Stimulated activated effector memory CD8-positive, alpha-beta T cell treated with anti-CD3 and anti-CD28 coated beads, Interleukin-12 subunit alpha, Interleukin-12 subunit beta, amount 100 ng/mL, for 72 hours (primary cell): ENCODE results near the gene CCDC170.
"Not testable (repeated sequence)": the region's sequence is repeated elsewhere in the genome, so short reads cannot be mapped to it uniquely, and the experiment has no call there.

ENCODE experiments used
- ATAC-seq: fragments of 150-1000 bp; cut with Tn5 transposase; 2 replicates; pipeline ENCODE4 v1.10.0; 2021
- DNase-seq, 2 donors: peaks; one replicate each; pipeline ENCODE4 v3.0.0; 2021 to 2022; ENCODE audit warnings: low spot score in 2 of 2
- H3K27ac Mint-ChIP-seq: one replicate; pipeline ENCODE4 v1.8.0; 2022; ENCODE audit warnings: mild to moderate bottlenecking, mixed read lengths
- H3K36me3 Mint-ChIP-seq: one replicate; pipeline ENCODE4 v1.8.0; 2022; ENCODE audit warnings: mild to moderate bottlenecking, mixed read lengths
- H3K4me1 Mint-ChIP-seq: one replicate; pipeline ENCODE4 v1.8.0; 2022; ENCODE audit warnings: mixed read lengths
- H3K4me3 Mint-ChIP-seq: one replicate; pipeline ENCODE4 v1.8.0; 2022; ENCODE audit warnings: mild to moderate bottlenecking, mixed read lengths
- H3K9me3 Mint-ChIP-seq: one replicate; pipeline ENCODE4 v1.8.0; 2022; ENCODE audit warnings: mixed read lengths

CCDC170 gene

GRCh38 chr6:151512481-151512880, 18.7 kb downstream of the CCDC170 start:
- no peak for DNase-seq
- no peaks in the 10 kb centered on the region for H3K36me3 Mint-ChIP-seq
- peak; percentile 55 for ATAC-seq
- H3K27ac Mint-ChIP-seq, result no peak overlapping the region
- H3K4me1 Mint-ChIP-seq, result peaks cover 6% of the 10 kb centered on the region
- H3K4me3 Mint-ChIP-seq, result no peak overlapping the region
- H3K9me3 Mint-ChIP-seq, result no peaks in the 10 kb centered on the region

GRCh38 chr6:151514000-151514730, 20.3 kb downstream of the CCDC170 start:
- H3K4me3 Mint-ChIP-seq, result no peak overlapping the region
- ATAC-seq, result no peak
- DNase-seq, result no peak
- H3K27ac Mint-ChIP-seq, result no peak overlapping the region
- no peaks in the 10 kb centered on the region for H3K36me3 Mint-ChIP-seq
- H3K9me3 Mint-ChIP-seq, result peaks cover 5% of the 10 kb centered on the region
- peaks cover 6% of the 10 kb centered on the region for H3K4me1 Mint-ChIP-seq

- not testable (repeated sequence) for DNase-seq, H3K4me1 Mint-ChIP-seq, H3K27ac Mint-ChIP-seq, H3K4me3 Mint-ChIP-seq, H3K36me3 Mint-ChIP-seq, ATAC-seq
- peaks cover 18% of the 10 kb centered on the region for H3K9me3 Mint-ChIP-seq
Observed at GRCh38 chr6:151518992-151519391, 25.2 kb downstream of the CCDC170 start.

GRCh38 chr6:151523034-151523433, 29.2 kb downstream of the CCDC170 start:
- Mint-ChIP-seq H3K36me3 (no peaks in the 10 kb centered on the region), H3K4me3 (no peak overlapping the region), H3K27ac (no peak overlapping the region), H3K9me3 (peaks cover 23% of the 10 kb centered on the region), H3K4me1 (no peaks in the 10 kb centered on the region)
- ATAC-seq (no peak), DNase-seq (no peak)

GRCh38 chr6:151524059-151524458, 30.2 kb downstream of the CCDC170 start:
- no peaks in the 10 kb centered on the region for H3K4me1 Mint-ChIP-seq

GRCh38 chr6:151534576-151534975, 40.8 kb downstream of the CCDC170 start:
- no peaks in the 10 kb centered on the region for H3K36me3 Mint-ChIP-seq

More at GRCh38 chr6:151524059-151524458, 30.2 kb downstream of the CCDC170 start:
- Mint-ChIP-seq H3K36me3 (no peaks in the 10 kb centered on the region), H3K9me3 (peaks cover 18% of the 10 kb centered on the region), H3K4me3 (no peak overlapping the region), H3K27ac (no peak overlapping the region)
- DNase-seq, result no peak
- ATAC-seq, result no peak

GRCh38 chr6:151535476-151536187, 41.8 kb downstream of the CCDC170 start:
- Mint-ChIP-seq H3K4me3 (no peak overlapping the region), H3K27ac (no peak overlapping the region), H3K36me3 (no peaks in the 10 kb centered on the region), H3K4me1 (no peaks in the 10 kb centered on the region), H3K9me3 (peaks cover 10% of the 10 kb centered on the region)
- no peak for DNase-seq
- ATAC-seq, result no peak

More at GRCh38 chr6:151534576-151534975, 40.8 kb downstream of the CCDC170 start:
- H3K9me3 Mint-ChIP-seq, result peaks cover 8% of the 10 kb centered on the region
- DNase-seq, result no peak
- no peak for ATAC-seq
- H3K4me3 Mint-ChIP-seq, result no peak overlapping the region
- no peak overlapping the region for H3K27ac Mint-ChIP-seq
- no peaks in the 10 kb centered on the region for H3K4me1 Mint-ChIP-seq

GRCh38 chr6:151536188-151536479, 42.3 kb downstream of the CCDC170 start:
- H3K4me1 Mint-ChIP-seq, result no peaks in the 10 kb centered on the region
- no peak overlapping the region for H3K4me3 Mint-ChIP-seq
- H3K9me3 Mint-ChIP-seq, result peaks cover 14% of the 10 kb centered on the region
- DNase-seq, result no peak
- no peaks in the 10 kb centered on the region for H3K36me3 Mint-ChIP-seq
- H3K27ac Mint-ChIP-seq, result no peak overlapping the region
- ATAC-seq, result no peak

GRCh38 chr6:151537556-151537955, 43.7 kb downstream of the CCDC170 start:
- no peaks in the 10 kb centered on the region for H3K4me1 Mint-ChIP-seq
- no peak overlapping the region for H3K27ac Mint-ChIP-seq
- no peak for DNase-seq
- no peaks in the 10 kb centered on the region for H3K36me3 Mint-ChIP-seq
- H3K4me3 Mint-ChIP-seq, result no peak overlapping the region
- peaks cover 15% of the 10 kb centered on the region for H3K9me3 Mint-ChIP-seq
- no peak for ATAC-seq

GRCh38 chr6:151539506-151540268, 45.9 kb downstream of the CCDC170 start:
- Mint-ChIP-seq H3K36me3 (no peaks in the 10 kb centered on the region), H3K9me3 (peaks cover 13% of the 10 kb centered on the region), H3K27ac (no peak overlapping the region), H3K4me1 (no peaks in the 10 kb centered on the region), H3K4me3 (no peak overlapping the region)
- DNase-seq (no peak), ATAC-seq (no peak)

GRCh38 chr6:151544453-151544852, 50.6 kb downstream of the CCDC170 start:
- DNase-seq (no peak), ATAC-seq (no peak)
- Mint-ChIP-seq H3K4me3 (no peak overlapping the region), H3K27ac (no peak overlapping the region), H3K36me3 (no peaks in the 10 kb centered on the region), H3K4me1 (no peaks in the 10 kb centered on the region), H3K9me3 (peaks cover 10% of the 10 kb centered on the region)

GRCh38 chr6:151544884-151545283, 51.1 kb downstream of the CCDC170 start:
- H3K4me1 Mint-ChIP-seq, H3K4me3 Mint-ChIP-seq, H3K36me3 Mint-ChIP-seq, DNase-seq, H3K9me3 Mint-ChIP-seq, H3K27ac Mint-ChIP-seq, ATAC-seq: not testable (repeated sequence)

GRCh38 chr6:151546941-151547659, 53.3 kb downstream of the CCDC170 start:
- ATAC-seq, result no peak
- Mint-ChIP-seq H3K9me3 (no peaks in the 10 kb centered on the region), H3K27ac (no peak overlapping the region), H3K4me1 (peaks cover 6% of the 10 kb centered on the region), H3K4me3 (no peak overlapping the region), H3K36me3 (no peaks in the 10 kb centered on the region)
- DNase-seq, result no peak

- no peaks in the 10 kb centered on the region for H3K9me3 Mint-ChIP-seq
- H3K27ac Mint-ChIP-seq, result no peak overlapping the region
- DNase-seq (no peak), ATAC-seq (no peak)
- H3K4me1 Mint-ChIP-seq, result peaks cover 6% of the 10 kb centered on the region
- no peaks in the 10 kb centered on the region for H3K36me3 Mint-ChIP-seq
- no peak overlapping the region for H3K4me3 Mint-ChIP-seq
Observed at GRCh38 chr6:151548201-151548600, 54.4 kb downstream of the CCDC170 start.

GRCh38 chr6:151549790-151550189, 56.0 kb downstream of the CCDC170 start:
- no peaks in the 10 kb centered on the region for H3K36me3 Mint-ChIP-seq
- no peaks in the 10 kb centered on the region for H3K9me3 Mint-ChIP-seq
- DNase-seq (no peak), ATAC-seq (no peak)
- no peak overlapping the region for H3K4me3 Mint-ChIP-seq
- H3K27ac Mint-ChIP-seq, result no peak overlapping the region
- peaks cover 6% of the 10 kb centered on the region for H3K4me1 Mint-ChIP-seq
